Iris pigment epithelial cell (primary cell): ENCODE data around the gene LHX3.

ENCODE experiments used
- DNase-seq: peaks from one replicate; pipeline ENCODE4 v3.0.0-alpha.2; 2011; ENCODE audit warnings: low read depth

LHX3 gene

DNA sequence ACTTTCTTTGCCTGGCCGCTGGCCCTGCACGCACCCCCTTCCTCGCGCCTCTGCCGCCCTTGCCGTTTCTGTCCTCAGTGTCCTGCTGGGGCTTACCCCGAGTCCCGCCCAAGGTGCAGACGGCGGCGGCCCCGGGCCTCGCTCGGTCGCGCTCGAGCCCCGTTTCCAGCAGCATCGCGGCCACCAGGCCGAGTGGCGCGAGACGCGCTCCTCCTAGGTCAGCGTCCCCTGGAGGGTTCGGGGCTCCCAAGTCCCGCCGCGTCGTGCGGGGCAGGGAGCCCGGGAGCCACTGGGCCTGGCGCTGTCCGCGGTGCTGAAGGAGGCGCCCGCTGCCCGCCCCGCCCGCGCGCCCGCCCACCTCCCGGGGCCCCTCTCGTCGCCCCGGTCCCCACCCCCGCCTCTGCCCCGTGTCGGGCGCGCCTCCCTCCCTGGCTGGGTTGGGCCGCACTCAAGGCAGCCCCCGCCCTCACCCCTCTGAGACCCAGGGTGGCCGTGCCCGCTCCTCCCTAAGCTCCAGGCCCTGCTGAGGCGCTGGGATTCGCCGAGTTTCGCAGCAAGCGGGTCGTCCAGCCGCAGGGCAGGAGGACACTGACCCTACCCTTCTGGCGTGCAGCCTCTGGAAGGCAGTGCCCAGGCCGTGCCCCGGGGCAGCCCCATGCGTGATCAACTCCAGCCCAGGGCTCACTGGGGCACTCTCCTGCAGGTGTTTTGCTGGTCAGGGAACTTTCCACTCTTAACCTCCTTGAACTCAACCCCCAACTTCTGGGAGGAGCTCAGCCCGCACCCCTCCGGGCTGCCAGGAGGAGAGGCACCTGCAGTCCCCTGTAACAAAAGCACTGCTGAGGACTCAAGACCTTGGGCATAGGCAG, at the start of gene LHX3:
TSS of gene LHX3 (minus strand) at position 291 of the 869 bp plus-strand sequence. CDS start at position 175, 116 bp downstream.
- no peak for DNase-seq

DNA sequence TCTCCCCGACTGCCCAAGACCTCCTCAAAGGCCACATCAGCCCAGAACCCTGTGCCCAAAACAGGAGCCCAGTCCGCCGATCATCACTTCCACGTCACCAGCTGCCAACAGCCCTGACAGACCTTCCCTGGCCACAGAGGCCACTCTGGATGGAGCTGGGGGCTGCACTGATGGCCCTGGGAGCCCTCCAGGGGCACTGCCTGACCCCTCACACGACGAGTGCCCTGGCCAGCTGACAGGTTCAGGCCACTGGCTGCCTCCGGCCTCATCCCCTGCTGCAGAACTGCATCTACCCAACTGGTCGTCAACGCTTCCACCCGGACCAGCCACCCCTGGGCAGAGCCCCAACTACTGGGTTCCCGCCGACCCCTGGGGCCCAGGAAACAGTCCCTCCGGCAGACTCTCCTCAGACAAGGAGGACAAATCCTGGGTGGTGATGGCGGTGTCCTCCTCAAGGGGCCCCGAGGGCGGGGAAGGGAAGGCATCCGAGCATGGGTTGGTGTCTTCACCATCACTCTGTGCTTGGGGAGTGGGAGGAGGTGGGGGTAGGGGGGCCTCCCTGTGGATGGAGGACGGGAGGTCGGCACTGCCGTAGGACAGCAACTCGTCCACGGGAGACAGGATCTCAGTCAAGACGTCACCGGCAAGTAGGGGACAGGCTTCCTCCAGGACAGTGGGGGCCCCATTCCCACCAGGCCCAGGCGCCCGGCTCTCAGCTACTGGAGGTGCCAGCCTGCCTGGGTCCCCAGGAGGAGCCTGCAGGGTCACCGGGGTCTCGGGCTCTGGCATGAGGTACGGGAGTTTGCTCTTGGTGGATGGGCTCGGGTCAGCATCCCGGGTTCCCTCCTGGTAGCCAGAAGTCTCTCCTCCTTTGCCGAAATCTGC, 48.6 kb upstream of the LHX3 start:
- no peak for DNase-seq

DNA sequence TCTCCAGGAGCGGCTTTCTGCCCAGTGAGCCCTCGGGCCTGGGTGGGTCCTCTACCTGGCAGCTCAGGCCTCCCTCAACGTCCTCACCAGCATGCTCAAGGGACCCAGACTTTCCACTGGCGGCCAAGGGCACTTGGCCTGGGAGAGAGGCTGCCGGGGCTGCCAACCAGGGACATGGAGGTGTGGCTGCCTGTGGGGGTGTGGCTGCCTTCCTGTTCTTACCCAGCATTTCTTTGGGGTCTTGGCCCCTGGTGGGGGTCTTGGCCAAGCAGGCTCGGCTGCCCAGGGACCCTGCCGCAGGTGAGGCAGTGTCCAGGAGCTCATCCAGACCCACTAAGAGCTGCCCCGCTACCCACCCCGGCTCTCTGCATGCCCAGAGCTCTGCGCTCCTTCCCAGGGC, 47.9 kb upstream of the LHX3 start:
- no peak for DNase-seq

DNA sequence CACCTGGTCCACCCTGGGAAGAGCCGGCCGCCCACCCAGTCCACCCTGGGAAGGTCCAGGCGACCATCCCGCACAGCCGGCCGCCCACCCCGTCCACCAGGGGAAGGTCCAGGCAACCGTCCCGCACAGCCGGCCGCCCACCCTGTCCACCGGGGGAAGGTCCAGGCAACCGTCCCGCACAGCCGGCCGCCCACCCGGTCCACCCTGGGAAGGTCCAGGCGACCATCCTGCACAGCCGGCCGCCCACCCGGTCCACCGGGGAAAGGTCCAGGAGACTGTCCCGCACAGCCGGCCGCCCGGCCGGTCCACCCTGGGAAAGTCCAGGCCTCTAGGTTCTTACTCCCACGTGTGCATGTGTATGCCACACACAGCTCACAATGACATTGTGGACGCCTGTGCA, 47.4 kb upstream of the LHX3 start:
- no peak for DNase-seq

DNA sequence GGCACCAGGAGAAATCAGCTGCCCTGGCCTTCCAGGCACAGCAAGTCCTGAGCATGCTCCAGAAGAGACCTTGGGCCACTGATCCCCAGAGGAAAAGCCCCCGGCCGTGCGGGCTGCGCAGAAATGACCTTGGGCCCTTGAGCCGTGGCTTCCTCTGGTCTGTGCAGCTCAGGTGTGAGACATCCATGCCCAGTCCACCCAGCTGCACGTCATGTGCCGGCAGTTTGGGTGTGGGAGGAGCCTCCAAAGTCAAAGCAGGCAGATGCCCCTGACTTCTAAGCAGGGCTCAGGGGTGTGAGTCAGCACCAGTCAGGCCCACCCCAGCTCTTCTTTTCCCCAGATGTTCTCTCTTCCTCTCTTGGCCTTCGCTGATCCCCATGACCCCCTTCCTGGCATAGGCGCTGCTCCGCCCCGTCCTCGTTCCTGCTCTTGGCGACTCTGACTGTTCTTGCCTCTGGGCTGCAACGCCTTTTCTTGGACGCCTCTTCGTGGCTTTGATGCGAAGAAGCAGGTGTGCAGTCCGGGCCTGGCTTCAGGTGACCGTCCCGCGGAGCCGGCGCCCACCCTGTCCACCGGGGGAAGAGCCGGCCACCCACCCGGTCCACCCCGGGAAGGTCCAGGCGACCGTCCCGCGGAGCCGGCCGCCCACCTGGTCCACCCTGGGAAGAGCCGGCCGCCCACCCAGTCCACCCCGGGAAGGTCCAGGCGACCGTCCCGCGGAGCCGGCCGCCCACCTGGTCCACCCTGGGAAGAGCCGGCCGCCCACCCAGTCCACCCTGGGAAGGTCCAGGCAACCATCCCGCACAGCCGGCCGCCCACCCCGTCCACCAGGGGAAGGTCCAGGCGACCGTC, 46.6 kb upstream of the LHX3 start:
- no peak for DNase-seq

DNA sequence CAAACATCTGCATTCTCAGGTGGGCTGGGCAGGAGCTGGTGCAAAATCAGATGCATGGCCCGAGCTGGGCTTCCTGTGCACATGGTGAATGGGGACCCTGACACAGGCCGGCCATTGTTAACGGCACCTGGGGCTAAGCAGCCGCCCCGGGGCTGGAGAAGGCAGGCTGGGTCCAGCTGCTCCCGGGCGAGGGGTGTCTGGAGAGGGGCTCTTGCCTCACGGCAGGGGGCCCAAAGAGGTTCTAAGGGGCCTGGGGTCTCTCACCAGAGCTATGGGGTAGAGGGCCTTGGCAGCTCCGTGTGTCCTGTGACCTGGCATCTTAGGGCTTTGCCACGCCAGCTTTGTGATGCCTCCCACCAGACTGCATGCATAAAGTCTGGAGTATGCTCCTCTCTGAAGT, 45.7 kb upstream of the LHX3 start:
- no peak for DNase-seq

DNA sequence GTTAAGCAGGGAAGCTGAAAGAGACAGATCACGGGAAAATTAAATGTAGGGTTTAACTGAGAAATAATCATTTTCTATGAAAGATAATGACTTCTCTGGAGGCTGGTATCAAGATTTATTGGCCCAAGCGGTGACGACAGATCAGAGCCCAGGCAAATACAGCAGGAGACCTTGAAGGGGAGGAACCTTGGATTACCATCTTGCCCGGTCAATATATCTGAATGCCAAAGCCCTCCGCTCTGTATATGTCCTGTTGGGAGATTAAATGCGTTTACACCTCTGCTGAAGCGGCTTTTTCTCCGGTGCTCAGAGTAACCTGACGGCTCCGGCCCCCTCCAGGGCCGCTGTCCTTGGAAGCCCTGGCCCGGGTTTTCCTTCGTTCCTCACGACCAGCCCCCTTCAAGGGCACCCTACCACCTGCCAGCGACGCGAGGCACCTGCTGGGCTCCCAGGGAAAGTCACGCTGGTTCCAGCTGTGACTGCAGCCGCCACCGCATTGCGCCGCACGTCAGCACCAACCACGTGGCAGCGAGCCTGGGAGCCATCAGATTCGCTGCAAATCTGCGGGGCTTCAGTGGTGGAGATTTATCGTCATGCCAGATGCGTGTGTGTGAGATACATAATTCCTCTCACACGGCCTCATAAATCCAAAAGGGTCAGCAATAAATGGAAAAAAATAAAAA, 45.1 kb upstream of the LHX3 start:
- DNase-seq: no peak

DNA sequence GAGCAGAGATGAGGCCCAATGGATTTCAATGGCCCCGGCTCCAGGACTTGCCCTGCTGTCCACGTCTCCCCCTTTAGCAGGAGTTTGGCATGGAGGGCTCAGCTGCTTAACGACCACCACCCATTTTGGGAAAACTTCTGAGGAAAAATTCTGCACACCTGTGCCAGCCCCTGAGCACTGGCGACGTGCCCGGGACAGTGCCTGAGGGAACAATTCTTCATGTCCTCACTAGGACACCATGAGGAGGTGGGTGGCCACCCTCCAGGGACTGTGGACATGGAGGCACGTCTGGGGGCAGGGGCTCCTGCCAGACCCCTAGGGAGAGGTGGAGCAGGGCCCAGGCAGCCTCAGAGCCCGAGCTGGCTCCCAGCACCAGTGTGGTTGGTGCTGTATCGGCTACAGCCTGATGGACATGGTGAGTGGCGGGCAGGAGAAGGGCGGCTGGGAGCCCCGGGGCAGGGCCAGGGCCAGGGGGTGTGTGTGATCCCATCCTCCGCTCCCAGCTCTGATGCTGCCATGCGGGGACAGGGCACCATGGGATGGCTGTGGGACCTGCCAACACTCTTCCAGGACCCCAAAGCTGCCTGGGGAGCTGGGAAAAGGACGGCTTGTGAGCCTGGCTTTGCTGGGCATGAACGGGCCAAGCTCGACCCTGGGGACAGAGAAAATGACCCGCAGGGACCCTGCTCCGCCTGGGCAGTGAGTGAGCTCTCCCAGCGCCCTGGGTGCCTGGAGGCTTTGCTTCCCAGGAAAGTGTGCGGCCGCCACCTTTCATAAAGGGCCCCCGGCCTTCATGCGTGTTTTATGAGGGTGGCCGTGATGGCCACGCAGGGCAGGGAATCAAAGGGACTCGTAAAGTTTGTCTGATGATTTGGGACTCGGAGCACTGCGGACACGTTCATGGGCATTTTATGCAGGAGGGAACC, 44.3 kb upstream of the LHX3 start:
- DNase-seq: no peak

DNA sequence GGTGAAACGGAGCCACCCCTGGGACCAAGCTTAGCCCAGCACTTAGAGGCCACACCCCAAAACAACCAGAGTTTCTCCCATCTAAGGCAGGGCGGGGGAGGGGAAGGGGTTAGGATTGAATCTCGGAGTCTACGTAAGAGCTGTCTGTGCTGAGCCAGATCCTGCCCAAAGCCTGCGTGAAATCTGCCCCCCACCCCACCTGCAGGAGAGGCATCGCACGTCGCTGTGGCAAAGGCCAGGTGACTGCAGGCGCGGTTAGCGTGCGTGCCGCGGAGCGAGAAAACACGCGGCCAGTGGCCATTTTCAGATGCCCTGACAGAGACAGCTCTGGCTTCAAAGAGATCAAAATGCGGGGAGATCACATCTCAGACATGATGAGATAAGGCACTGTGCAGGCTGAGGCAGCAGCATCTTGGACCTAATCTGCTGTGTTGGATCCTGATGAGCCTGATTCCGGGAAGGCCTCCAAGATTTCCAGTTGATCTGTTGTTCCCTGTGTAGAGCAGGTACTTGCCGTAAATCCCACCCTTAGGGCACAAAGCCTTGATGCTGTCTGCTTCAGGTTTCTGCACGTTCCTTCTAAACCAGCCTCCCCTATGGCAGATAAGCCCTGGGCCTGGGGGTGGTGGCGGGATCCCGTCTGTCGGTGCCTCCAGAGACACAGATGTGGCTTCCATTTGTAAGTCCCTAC, 43.2 kb upstream of the LHX3 start:
- DNase-seq: no peak

DNA sequence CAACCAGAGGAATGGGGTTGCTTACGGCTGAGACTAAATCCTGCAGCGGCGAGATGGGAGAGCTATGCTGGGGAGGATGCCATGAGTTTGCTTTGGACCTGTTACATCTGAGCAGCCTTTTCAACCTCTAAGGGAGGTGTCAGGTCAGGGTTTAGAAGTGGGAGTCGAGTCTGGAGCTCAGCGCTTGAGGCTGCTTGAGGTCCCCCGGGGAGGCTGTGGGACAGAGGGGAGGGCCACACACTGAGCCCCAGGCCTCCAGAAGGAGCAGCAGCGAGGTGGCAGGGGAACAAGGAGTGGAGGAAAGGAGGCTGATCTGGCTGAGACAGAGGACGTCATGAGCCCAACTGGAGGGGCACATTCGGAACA, 42.6 kb upstream of the LHX3 start:
- no peak for DNase-seq

DNA sequence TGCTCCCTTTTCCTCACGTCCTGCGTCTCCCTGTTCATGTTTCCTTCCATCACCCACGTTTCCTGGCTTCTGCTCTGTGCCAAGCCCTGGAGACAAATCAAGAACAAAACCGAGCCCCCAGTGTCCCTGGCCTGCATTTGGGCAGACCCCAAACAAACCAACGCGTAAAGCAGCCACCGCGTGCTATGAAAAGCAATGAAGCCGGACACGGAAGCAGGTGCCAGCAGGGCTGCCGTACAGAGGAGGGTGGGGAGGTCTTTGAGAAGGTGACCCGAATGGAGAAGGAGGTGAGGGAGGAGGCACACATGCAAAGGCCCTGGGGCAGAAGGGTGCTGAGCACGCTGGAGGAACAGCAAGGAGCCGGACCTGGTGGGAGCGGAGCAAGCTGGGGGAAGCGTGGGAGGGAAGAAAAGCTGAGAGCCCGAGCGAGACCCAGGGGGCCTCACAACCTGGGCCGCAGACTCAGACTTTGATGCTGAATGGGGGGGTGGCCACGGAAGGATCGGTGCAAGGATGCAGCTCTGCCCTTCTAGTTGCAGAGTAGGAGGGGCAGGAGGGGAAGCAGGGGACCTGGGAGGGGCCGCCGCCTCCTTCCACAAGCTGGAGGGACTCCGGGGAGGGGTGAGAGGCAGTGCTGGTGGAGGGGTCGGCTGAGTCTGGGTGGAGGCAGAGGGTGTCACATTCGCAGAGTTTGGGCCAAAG, 42.1 kb upstream of the LHX3 start:
- DNase-seq: no peak

DNA sequence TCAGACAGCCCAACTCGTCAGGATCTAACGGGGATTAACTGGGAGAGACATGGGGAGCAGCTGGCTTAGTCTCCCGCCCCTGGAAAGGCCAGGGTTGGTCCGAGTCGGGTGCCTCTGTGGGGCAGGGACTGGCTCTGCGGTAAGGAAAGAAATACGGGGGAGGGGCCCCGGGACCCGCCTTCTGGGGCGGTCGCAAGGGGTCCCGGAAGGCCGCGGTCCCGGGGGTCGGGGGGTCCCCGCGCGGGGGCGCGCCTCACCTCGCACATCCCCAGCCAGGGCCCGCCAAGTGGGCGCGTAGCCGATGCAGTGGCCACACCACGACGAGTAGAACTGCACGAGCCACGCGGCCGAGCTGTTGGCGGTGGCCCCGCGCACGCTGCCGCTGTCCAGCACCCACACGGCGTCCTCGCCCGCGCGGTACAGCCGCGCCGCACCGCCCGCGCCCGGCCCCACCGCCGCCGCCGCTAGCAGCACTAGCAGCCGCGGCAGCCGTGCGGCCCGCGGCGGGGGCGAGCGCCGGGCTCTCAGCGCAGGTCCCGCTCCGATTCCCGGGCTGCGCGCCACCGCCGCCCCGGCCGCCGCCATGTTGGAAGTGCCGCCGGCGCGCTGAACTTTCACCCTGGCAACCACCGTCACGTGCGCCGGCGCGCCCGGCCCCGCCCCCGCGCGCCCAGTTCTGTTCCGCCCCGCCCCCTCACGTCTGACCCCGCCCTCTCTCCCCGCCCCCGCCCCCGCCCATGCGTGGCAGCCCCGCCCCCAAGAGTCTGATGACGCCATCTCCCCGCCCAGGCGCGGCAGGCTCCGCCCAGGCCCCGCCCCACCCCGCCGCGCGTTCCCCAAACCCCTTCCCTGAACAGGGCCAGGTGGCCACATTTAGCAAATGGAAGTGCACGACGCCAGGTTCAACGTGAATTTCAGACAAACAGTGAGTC, 40.6 kb upstream of the LHX3 start, which contains the start of gene QSOX2:
TSS of gene QSOX2 (minus strand) at position 594 of the 932 bp plus-strand sequence. CDS start at position 585, 9 bp downstream.
- peak; percentile 70 for DNase-seq

DNA sequence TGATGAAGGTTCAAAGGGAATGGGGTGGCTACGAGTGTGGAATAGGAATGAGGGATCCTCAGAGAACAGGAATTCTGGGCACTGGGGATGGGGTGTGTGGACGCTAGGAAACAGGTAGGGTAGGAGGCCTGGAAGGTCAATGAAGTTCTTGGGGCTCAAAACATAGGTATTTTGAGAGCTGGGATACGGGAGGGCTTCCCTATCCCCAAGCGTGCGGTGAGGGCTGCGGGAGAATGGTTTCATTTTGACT, 40.0 kb upstream of the LHX3 start:
- DNase-seq: peak; percentile 21

DNA sequence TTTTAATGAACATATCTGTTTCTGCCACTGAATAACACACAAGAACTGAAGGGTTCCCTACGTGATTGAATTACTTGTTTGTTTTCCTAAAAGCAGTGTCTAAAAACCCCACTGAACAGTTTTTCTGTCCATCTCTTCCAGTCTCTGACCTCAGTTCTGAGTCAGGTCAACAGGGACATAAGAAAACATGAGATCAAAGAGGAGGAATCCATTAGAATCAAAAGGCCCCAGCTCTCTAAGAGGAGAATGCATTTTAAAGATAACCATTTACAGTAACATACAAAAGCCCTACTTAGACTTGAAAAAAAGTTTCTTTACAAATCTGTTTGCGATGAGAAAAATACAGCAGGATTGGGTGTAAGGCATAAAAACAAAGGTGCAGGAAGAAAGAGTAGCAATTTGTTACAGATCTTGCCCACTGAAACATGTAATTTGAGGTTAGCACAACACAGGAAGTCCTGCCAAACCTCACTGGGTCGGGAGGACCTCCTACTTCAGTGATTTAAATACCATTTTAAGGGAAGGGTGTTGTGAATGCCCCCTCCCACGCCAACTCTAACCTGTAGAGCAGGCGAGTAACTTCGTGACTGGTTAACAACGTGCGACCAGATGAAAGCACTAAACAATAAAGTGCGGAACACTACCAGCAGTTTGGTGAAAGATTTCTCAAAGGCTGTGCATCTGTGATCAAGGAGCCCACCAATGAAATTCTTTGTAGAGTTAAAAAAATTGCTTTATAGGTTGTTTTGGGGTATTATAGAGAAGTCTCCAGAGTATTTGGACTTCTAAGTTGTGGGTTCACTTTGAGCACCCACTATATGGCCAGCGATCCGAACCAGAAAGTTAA, 39.4 kb upstream of the LHX3 start:
- no peak for DNase-seq

DNA sequence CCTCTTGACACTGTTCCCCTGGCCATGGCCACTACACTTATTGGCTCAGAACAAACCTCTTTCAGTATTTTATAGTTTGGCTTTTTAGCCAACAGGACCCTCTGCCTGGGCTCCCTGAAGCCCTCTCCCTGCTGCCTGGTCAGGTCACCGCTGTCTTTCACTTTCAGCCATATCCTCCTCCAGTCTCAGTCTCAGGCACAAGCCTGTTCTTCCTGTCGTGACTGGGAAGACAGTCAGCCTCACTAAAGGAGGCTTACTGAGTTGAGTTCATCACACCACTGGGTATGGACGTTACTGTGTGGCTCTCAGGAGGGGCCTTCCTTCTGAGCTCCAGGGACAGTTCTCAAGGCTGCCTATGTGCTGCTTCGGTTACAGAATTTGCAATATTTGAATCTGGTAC, 38.7 kb upstream of the LHX3 start:
- DNase-seq: no peak

DNA sequence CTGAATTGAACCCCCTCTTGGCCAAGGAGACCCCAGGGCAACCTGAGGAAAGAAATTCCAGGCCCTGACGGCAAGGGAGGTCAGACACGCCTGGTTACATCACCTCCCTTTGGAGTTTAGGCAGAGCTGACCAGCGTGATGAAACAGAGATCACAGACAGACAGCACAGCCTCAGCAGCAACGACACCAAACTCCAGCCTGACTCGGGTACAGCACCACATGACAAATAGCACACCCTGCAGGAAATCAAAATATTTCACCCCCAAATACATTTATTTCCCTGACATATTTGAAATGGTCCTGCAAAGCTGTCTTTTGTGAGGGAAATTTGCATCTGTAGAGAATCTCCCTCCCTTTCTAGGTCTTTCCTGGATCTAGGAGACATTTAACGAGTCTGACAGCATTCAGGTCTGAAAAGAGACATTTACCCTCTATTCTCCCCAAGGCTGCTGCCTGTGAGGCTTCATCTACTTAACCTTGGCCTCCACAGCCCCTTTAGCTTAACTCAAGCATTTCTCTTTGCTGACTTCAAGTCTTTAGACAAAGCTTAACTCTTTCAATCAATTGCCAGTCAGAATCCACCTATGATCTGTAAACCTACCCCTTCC, 38.1 kb upstream of the LHX3 start:
- peak; percentile 32 for DNase-seq

DNA sequence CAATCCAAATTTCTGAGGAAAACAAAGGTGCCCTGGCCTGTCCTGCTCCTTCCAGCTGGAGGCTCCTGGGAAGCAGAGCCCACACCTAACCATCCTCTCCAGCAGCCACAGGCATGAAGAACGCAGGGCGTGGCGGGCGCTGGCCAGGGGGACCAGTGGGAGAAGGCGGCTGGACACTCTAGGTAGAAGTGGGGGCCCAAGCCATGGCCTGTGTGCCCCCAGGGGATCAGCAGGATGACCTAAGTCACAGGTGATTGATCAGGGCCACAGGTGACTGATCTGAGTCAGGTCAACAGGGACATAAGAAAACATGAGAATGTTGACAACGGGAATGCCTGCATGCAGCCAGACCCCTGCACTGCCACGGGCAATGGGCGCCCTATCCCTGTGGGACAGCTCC, 37.3 kb upstream of the LHX3 start:
- DNase-seq: no peak
